ENCODE data around the gene DCC.

- no peak for TF ChIP-seq CTCF (IDR thresholded peaks at IDR 0.05 in 8 of 11, conservative IDR thresholded peaks at IDR 0.05 in 3 of 11)
- no peak for TF ChIP-seq POLR2A (IDR thresholded peaks at IDR 0.05)
- no peak for TF ChIP-seq POLR2AphosphoS5 (IDR thresholded peaks at IDR 0.05)
These were observed 119.9 kb downstream of the DCC start for GRCh38 chr18:52459890-52460289.

Data from spleen (tissue), 7 donors.